DOHH2 (cell line): ENCODE measurements around the gene CTTN.

ENCODE experiments used
- H3F3A ChIP-seq: fragments of 200-600 bp; sonication (generic), shearing (Covaris generic); 2 replicates; pipeline ENCODE4 v1.6.0; 2016; ENCODE audit warnings: antibody characterized with exemption, mild to moderate bottlenecking; ENCODE audit not compliant: control insufficient read depth, insufficient read depth
- H3K27ac ChIP-seq: fragments of 200-600 bp; sonication (generic); 2 replicates; pipeline ENCODE4 v1.5.1; 2014; ENCODE audit warnings: low read depth, mild to moderate bottlenecking, low read length, moderate library complexity
- H3K27me3 ChIP-seq: fragments of 200-600 bp; sonication (generic); 2 replicates; pipeline ENCODE4 v1.6.1; 2014; ENCODE audit warnings: mild to moderate bottlenecking, low read length, mixed read lengths; ENCODE audit not compliant: control insufficient read depth
- H3K36me3 ChIP-seq: fragments of 200-600 bp; sonication (generic); 2 replicates; pipeline ENCODE4 v1.6.1; 2014; ENCODE audit warnings: mild to moderate bottlenecking, low read length, moderate library complexity, mixed read lengths; ENCODE audit not compliant: control insufficient read depth
- H3K4me1 ChIP-seq: fragments of 200-600 bp; sonication (generic); 2 replicates; pipeline ENCODE4 v1.6.1; 2014; ENCODE audit warnings: mild to moderate bottlenecking, low read length, mixed read lengths; ENCODE audit not compliant: control insufficient read depth
- H3K4me2 ChIP-seq: fragments of 200-600 bp; sonication (generic); 2 replicates; pipeline ENCODE4 v1.6.0; 2014; ENCODE audit warnings: mild to moderate bottlenecking, low read length, moderate library complexity
- H3K4me3 ChIP-seq: fragments of 200-600 bp; sonication (generic); 2 replicates; pipeline ENCODE4 v1.5.1; 2014; ENCODE audit warnings: mild to moderate bottlenecking, low read length, mixed read lengths
- H3K79me2 ChIP-seq: fragments of 200-600 bp; sonication (generic); 2 replicates; pipeline ENCODE4 v1.6.1; 2014; ENCODE audit warnings: mild to moderate bottlenecking, low read length, mixed read lengths; ENCODE audit not compliant: control insufficient read depth
- H3K9me2 ChIP-seq: fragments of 200-600 bp; sonication (generic); replicated peaks from 2 replicates; pipeline ENCODE4 v1.6.1; 2014; ENCODE audit warnings: mild to moderate bottlenecking, low read length, mixed read lengths; ENCODE audit not compliant: control insufficient read depth
- H3K9me3 ChIP-seq: fragments of 200-600 bp; sonication (generic); 2 replicates; pipeline ENCODE4 v1.6.1; 2014; ENCODE audit warnings: antibody characterized with exemption, low read length, mixed read lengths; ENCODE audit not compliant: control insufficient read depth, insufficient read depth
- H4K20me1 ChIP-seq: fragments of 200-600 bp; sonication (generic); 2 replicates; pipeline ENCODE4 v1.6.0; 2014; ENCODE audit warnings: low read depth, mild to moderate bottlenecking, antibody characterized with exemption, low read length, moderate library complexity; ENCODE audit not compliant: control insufficient read depth, insufficient read depth
- EZH2phosphoT487 ChIP-seq: fragments of 200-600 bp; sonication (generic); IDR thresholded peaks from 2 replicates; pipeline ENCODE4 v1.6.1; 2017; ENCODE audit warnings: borderline replicate concordance, mild to moderate bottlenecking, antibody characterized with exemption, low read length, moderate library complexity, mixed read lengths
- TF ChIP-seq, protein P1 (sequence below): fragments of 200-600 bp; sonication (generic); IDR thresholded peaks from one replicate; pipeline ENCODE4 v1.5.1; 2014; ENCODE audit warnings: antibody characterized with exemption, mild to moderate bottlenecking, low read depth, low read length; ENCODE audit not compliant: poor library complexity, severe bottlenecking

The CTTN gene

DNA sequence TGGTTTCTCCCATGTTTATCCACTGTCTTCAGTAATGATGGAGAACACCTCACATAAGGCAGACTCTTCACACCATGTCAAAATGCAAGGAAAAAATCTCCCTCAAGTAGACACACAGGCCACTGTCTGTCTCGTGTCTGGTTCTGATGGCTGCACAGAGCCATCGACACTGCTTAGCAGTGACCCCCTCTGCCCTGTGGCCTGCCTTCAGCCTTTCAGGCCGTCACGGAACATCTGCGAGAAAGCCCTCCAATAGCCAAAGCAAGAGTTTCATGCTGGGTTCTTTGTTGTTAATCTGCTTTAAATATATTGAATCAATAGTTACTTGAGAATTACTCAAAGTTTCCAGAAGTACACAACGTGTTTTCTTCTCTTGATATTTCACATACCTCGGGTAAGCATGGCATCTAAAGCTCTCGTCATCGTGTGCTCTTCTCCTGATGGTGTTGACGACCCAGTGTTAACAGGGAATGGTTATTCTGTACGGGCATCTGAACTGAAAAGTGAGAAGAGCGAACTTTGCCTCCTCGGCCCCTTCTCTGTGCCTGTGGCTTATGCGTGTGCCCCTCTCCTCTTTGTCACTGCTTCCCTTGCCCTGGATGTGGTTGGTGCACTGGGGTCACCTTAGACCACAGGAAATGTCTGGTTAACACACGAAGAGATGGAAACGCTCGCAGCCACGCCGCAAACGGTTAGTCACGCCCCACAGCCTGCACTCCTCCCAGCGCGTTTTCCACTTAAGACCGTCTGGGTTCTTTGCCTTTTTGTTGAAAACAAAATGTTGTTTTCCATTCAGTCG is 33.4 kb upstream of the CTTN start:
- no peak for TF ChIP-seq EZH2phosphoT487
- TF ChIP-seq, protein P1, sequence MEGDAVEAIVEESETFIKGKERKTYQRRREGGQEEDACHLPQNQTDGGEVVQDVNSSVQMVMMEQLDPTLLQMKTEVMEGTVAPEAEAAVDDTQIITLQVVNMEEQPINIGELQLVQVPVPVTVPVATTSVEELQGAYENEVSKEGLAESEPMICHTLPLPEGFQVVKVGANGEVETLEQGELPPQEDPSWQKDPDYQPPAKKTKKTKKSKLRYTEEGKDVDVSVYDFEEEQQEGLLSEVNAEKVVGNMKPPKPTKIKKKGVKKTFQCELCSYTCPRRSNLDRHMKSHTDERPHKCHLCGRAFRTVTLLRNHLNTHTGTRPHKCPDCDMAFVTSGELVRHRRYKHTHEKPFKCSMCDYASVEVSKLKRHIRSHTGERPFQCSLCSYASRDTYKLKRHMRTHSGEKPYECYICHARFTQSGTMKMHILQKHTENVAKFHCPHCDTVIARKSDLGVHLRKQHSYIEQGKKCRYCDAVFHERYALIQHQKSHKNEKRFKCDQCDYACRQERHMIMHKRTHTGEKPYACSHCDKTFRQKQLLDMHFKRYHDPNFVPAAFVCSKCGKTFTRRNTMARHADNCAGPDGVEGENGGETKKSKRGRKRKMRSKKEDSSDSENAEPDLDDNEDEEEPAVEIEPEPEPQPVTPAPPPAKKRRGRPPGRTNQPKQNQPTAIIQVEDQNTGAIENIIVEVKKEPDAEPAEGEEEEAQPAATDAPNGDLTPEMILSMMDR, result no peak
- H3K27me3 ChIP-seq, result no peaks in the 10 kb centered on the region
- H3K79me2 ChIP-seq, result no peaks in the 10 kb centered on the region
- H3K4me1 ChIP-seq, result no peaks in the 10 kb centered on the region
- no peaks in the 10 kb centered on the region for H3K9me2 ChIP-seq
- no peaks in the 10 kb centered on the region for H4K20me1 ChIP-seq
- no peak overlapping the region for H3K4me2 ChIP-seq
- no peak overlapping the region for H3K4me3 ChIP-seq
- peaks cover 40% of the 10 kb centered on the region for H3K36me3 ChIP-seq
- no peaks in the 10 kb centered on the region for H3F3A ChIP-seq
- H3K9me3 ChIP-seq, result no peaks in the 10 kb centered on the region
- H3K27ac ChIP-seq, result no peak overlapping the region

DNA sequence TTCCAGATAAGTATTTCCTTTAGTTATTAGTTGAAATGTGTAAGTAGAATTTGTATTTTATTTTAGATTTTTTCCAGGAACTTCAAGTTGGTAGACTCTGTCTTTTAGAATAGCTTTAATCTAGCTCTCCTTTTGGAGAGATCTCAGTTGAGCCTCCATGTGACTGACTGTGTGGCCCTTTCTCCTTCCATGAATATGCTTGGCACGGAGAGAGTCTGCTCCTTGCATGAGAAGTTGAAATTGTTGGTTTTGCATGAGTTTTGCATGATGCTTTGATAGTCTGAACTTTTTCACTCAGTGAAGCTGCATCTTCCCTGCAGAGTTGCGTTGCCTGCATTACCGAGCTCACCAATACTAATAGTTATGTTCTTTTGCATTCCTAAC is 32.8 kb upstream of the CTTN start:
- H3F3A ChIP-seq, result no peaks in the 10 kb centered on the region
- H3K27me3 ChIP-seq, result no peaks in the 10 kb centered on the region
- peaks cover 40% of the 10 kb centered on the region for H3K36me3 ChIP-seq
- H3K27ac ChIP-seq, result no peak overlapping the region
- no peak overlapping the region for H3K4me3 ChIP-seq
- H3K9me2 ChIP-seq, result no peaks in the 10 kb centered on the region
- H3K9me3 ChIP-seq, result no peaks in the 10 kb centered on the region
- H3K4me1 ChIP-seq, result no peaks in the 10 kb centered on the region
- TF ChIP-seq EZH2phosphoT487, result no peak
- TF ChIP-seq, protein P1, result no peak
- no peak overlapping the region for H3K4me2 ChIP-seq
- no peaks in the 10 kb centered on the region for H4K20me1 ChIP-seq
- no peaks in the 10 kb centered on the region for H3K79me2 ChIP-seq

DNA sequence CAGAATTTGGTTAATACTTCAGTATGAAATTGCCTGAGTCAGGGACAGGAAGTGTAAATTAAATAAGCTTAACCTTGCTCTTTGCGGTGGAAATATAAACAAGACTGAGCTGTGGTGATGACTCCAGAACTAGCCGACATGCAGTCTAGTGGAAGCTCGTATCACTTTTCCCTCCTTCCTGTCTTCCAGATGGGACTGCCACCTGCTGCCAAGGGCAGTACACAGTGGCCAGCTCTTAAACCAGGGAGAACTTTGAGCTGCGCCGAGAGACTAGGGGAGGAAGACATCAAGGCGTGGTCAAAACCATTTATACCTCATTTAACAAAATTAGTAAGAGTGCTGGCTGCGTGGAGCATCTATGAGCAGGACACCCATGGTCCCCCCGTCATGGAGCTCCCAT is 31.3 kb upstream of the CTTN start:
- no peak overlapping the region for H3K4me2 ChIP-seq
- no peaks in the 10 kb centered on the region for H3K27me3 ChIP-seq
- H3K27ac ChIP-seq, result no peak overlapping the region
- no peaks in the 10 kb centered on the region for H3F3A ChIP-seq
- no peaks in the 10 kb centered on the region for H4K20me1 ChIP-seq
- H3K36me3 ChIP-seq, result peaks cover 35% of the 10 kb centered on the region
- no peaks in the 10 kb centered on the region for H3K9me3 ChIP-seq
- H3K4me1 ChIP-seq, result no peaks in the 10 kb centered on the region
- no peak overlapping the region for H3K4me3 ChIP-seq
- no peaks in the 10 kb centered on the region for H3K9me2 ChIP-seq
- TF ChIP-seq, protein P1, result no peak
- TF ChIP-seq EZH2phosphoT487, result no peak
- peaks cover 3% of the 10 kb centered on the region for H3K79me2 ChIP-seq
